Fibroblast of villous mesenchyme (primary cell): Measurements from ENCODE around the gene PRSS2. TPM values are rescaled to one million over a fixed set of nuclear protein-coding genes. Genes with fewer than 3 reads are reported as not detected.
"Not testable (repeated sequence)": the region's sequence is repeated elsewhere in the genome, so short reads cannot be mapped to it uniquely, and the experiment has no call there.

Experiments
- DNase-seq: peaks from one replicate; pipeline ENCODE4 v3.0.0-alpha.2; 2010; ENCODE audit warnings: low read depth
- H3K4me3 ChIP-seq: 2 replicates; pipeline ENCODE4 v1.5.1; 2011; ENCODE audit warnings: low read depth, mild to moderate bottlenecking, low read length
- total RNA-seq: library from RNA; depleted of rRNA; stranded (reverse); fragments of >200 nt; gene quantifications from 2 replicates; pipeline ENCODE4 v1.2.3, GENCODE V29; 2012
- TF ChIP-seq, protein P1 (sequence below): IDR thresholded peaks from 2 replicates; pipeline ENCODE4 v1.5.1; 2012; ENCODE audit warnings: low read depth, mild to moderate bottlenecking, low read length; ENCODE audit not compliant: insufficient read depth

The PRSS2 gene
- total RNA-seq, 1 donor: not detected

DNA sequence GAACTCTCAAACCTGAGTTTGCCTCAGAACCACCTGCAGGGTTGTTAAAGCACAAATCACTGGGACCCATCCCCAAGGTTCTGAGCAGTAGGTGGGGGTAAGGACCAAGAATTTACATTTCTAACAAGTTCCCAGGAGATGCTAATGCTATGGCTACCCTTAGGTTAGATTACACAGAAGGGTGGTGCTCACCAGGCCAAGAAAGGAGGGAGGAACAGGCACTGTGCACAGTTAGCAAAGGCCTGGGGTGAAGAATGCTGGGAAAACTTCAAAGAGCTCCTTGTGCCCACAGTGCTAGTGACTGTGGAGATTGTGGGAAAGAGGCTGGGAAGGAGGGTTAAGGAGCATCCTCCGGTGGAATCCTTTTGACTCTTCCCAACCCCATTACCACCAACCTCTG, 8.7 kb upstream of the PRSS2 start:
- TF ChIP-seq, protein P1, sequence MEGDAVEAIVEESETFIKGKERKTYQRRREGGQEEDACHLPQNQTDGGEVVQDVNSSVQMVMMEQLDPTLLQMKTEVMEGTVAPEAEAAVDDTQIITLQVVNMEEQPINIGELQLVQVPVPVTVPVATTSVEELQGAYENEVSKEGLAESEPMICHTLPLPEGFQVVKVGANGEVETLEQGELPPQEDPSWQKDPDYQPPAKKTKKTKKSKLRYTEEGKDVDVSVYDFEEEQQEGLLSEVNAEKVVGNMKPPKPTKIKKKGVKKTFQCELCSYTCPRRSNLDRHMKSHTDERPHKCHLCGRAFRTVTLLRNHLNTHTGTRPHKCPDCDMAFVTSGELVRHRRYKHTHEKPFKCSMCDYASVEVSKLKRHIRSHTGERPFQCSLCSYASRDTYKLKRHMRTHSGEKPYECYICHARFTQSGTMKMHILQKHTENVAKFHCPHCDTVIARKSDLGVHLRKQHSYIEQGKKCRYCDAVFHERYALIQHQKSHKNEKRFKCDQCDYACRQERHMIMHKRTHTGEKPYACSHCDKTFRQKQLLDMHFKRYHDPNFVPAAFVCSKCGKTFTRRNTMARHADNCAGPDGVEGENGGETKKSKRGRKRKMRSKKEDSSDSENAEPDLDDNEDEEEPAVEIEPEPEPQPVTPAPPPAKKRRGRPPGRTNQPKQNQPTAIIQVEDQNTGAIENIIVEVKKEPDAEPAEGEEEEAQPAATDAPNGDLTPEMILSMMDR: no peak
- DNase-seq: no peak
- no peak overlapping the region for H3K4me3 ChIP-seq

DNA sequence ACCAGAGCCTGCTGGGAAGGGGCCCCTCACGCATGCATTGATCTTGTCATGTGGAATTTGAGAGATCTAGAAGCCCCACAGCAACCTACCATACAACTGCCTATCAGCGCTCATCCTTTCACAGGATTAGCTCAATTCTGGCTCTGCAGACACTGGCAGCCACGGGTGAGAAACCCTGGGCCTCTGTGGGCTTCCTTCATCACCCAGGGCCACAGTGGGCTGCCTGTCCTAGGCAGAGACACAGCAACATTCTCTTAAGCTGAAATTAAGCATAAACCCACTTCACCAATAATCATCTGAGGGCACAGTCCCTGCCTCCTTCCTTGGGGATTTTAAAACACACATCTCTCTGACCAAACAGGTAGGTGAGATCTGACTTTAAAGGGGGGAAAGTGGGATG, 3.3 kb upstream of the PRSS2 start:
- no peak for DNase-seq
- H3K4me3 ChIP-seq: no peak overlapping the region
- TF ChIP-seq, protein P1: no peak

DNA sequence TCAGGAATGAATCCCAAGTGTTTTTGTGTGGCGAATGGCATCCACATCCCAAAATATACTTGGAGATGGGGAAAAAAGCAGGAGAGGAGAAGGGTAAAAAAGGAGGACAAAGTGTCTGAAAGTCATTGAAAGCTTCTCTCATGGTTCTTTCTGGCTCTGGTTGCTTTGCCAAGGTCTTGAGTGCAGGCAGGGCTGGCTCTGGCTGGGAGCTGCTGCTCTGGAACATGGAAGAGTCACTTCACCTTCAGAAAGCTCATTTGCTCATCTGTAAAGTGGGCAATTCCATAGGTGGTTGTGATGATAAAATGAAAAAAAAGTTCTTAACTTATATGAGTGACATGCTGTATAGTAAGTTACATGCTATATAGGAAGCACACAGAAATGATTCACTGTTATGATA, 2.9 kb upstream of the PRSS2 start:
- H3K4me3 ChIP-seq: no peak overlapping the region
- DNase-seq: no peak
- TF ChIP-seq, protein P1: no peak

DNA sequence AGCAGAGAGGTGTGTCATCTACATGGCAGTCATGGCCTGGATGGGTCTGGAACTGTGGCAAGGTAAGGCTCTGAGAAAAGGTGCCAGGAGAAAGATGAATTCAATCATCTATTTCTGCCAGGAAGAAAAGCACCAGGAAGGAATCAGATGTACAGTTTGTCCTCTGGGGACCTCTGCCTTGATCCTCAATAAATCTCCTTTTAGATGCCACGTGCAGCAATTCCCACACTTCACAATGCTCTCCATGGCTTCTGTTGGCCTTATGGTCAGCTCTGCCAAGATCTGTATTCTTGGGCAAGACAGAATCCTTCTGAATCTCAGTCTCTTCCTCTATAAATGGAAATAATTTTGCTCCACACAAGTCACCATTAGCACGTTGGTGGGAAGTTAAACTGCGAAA, 1.9 kb upstream of the PRSS2 start:
- DNase-seq, H3K4me3 ChIP-seq: not testable (repeated sequence)

DNA sequence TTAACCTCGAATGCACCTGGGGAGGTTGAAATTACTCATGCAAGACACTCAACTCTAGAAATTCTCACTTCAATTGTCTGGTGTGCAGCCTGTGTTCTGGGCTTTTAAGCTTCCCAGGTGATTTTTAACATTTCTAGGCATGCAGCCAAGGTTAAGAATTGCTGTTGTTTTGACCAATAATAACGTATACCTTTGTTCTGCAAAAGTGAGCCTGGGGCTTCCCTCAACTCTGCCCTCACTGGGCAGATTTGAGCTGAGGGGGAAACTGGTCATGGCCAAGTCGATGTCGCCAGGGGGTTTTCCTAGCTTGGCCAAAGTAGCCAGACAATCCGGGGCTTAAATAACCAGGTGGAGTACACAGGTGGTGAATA, 568 bp downstream of the PRSS2 start:
- TF ChIP-seq, protein P1: no peak
- no peak for DNase-seq
- H3K4me3 ChIP-seq: no peak overlapping the region

DNA sequence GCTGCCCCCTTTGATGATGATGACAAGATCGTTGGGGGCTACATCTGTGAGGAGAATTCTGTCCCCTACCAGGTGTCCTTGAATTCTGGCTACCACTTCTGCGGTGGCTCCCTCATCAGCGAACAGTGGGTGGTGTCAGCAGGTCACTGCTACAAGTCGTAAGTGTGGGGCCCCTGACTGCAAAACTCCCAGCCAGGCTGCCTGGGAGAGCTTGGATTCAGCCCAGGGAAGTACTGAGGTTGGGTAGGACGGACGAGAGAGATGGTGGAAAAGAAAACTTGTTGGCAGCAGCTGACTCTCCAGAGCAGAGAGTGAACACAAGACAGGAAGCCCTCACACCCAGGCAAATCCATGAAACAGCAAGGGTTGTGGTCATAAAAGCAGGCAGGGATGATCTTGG, 1.3 kb downstream of the PRSS2 start:
- DNase-seq: no peak
- TF ChIP-seq, protein P1: no peak
- no peak overlapping the region for H3K4me3 ChIP-seq

DNA sequence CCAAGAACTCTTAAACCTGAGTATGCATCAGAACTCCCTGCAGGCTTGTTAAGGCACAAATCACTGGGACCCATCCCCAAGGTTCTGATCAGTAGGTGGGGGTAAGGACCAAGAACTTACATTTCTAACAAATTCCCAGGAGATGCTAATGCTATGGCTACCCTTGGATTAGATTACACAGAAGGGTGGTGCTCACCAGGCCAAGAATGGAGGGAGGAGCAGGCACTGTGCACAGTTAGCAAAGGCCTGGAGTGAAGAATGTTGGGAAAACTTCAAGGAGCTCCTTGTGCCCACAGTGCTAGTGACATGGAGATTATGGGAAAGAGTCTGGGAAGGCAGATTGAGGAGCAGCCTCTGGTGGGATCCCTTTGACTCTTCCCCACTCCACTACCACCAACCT, 1.9 kb downstream of the PRSS2 start:
- H3K4me3 ChIP-seq: no peak overlapping the region
- no peak for DNase-seq
- TF ChIP-seq, protein P1: no peak

DNA sequence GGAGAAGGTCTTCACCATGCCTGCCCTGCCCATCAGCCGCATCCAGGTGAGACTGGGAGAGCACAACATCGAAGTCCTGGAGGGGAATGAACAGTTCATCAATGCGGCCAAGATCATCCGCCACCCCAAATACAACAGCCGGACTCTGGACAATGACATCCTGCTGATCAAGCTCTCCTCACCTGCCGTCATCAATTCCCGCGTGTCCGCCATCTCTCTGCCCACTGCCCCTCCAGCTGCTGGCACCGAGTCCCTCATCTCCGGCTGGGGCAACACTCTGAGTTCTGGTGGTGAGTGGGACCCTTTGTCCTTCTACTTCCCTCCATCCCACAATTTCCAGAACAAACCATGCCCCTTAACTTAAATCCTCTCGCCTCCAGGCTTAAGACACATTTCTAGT, 2.5 kb downstream of the PRSS2 start:
- no peak overlapping the region for H3K4me3 ChIP-seq
- no peak for DNase-seq
- TF ChIP-seq, protein P1: no peak
